Measurements from ENCODE around the gene FIGN.

The FIGN gene

GRCh38 chr2:163662141-163662780, 73.5 kb downstream of the FIGN start:
- no peak for DNase-seq (ENCODE audit: low spot score)

GRCh38 chr2:163659224-163659623, 76.6 kb downstream of the FIGN start:
- no peak for DNase-seq (ENCODE audit: low spot score)

- DNase-seq (ENCODE audit: low spot score), result no peak
Measured at GRCh38 chr2:163658556-163658955, 77.3 kb downstream of the FIGN start.

GRCh38 chr2:163657281-163657656, 78.5 kb downstream of the FIGN start:
- no peak for DNase-seq (ENCODE audit: low spot score)

GRCh38 chr2:163656622-163657280, 79.1 kb downstream of the FIGN start:
- no peak for DNase-seq (ENCODE audit: low spot score)

- no peak for DNase-seq (ENCODE audit: low spot score)
Measured at GRCh38 chr2:163655667-163656066, 80.1 kb downstream of the FIGN start.

GRCh38 chr2:163652751-163653150, 83.1 kb downstream of the FIGN start:
- no peak for DNase-seq (ENCODE audit: low spot score)

- no peak for DNase-seq (ENCODE audit: low spot score)
Measured at GRCh38 chr2:163649080-163649479, 86.7 kb downstream of the FIGN start.

GRCh38 chr2:163647300-163647699, 88.5 kb downstream of the FIGN start:
- DNase-seq (ENCODE audit: low spot score), result no peak

- DNase-seq (ENCODE audit: low spot score), result no peak
Measured at GRCh38 chr2:163646687-163647086, 89.1 kb downstream of the FIGN start.

- no peak for DNase-seq (ENCODE audit: low spot score)
Measured at GRCh38 chr2:163644238-163644637, 91.6 kb downstream of the FIGN start.

GRCh38 chr2:163641986-163642385, 93.8 kb downstream of the FIGN start:
- DNase-seq (ENCODE audit: low spot score), result peak; percentile 8

GRCh38 chr2:163640542-163641193, 95.1 kb downstream of the FIGN start:
- no peak for DNase-seq (ENCODE audit: low spot score)

GRCh38 chr2:163637871-163638270, 97.9 kb downstream of the FIGN start:
- no peak for DNase-seq (ENCODE audit: low spot score)

- DNase-seq (ENCODE audit: low spot score), result no peak
Measured at GRCh38 chr2:163633291-163633690, 102.5 kb downstream of the FIGN start.

GRCh38 chr2:163630836-163631235, 105.0 kb downstream of the FIGN start:
- no peak for DNase-seq (ENCODE audit: low spot score)

GRCh38 chr2:163626639-163627109, 109.1 kb downstream of the FIGN start:
- DNase-seq (ENCODE audit: low spot score), result no peak

- DNase-seq (ENCODE audit: low spot score), result no peak
Measured at GRCh38 chr2:163626208-163626607, 109.6 kb downstream of the FIGN start.

- no peak for DNase-seq (ENCODE audit: low spot score)
Measured at GRCh38 chr2:163625632-163626031, 110.2 kb downstream of the FIGN start.

- DNase-seq (ENCODE audit: low spot score), result no peak
Measured at GRCh38 chr2:163621445-163622004, 114.3 kb downstream of the FIGN start.

- no peak for DNase-seq (ENCODE audit: low spot score)
Measured at GRCh38 chr2:163617517-163617916, 118.3 kb downstream of the FIGN start.

- no peak for DNase-seq (ENCODE audit: low spot score)
Measured at GRCh38 chr2:163613266-163613731, 122.5 kb downstream of the FIGN start.

GRCh38 chr2:163612332-163612731, 123.5 kb downstream of the FIGN start:
- DNase-seq (ENCODE audit: low spot score), result no peak

Measured in hepatic stellate cell (primary cell).